Ovary (tissue), 3 donors: Measurements from ENCODE around the gene ALDH3B1.

Experiments used
- CTCF ChIP-seq, 3 donors: fragments of 450-650 bp in 2 of 3; fragments of 200-600 bp in 1 of 3; IDR thresholded peaks; one replicate each; pipeline versions ENCODE4 v1.5.1 to v1.8.0; 2016 to 2022; ENCODE audit warnings: antibody characterized with exemption in 3 of 3, mild to moderate bottlenecking in 1 of 3
- EP300 ChIP-seq: sonication (generic); formaldehyde crosslinking; IDR thresholded peaks from one replicate; pipeline ENCODE4 v1.6.1; 2017; ENCODE audit warnings: antibody characterized with exemption
- POLR2A ChIP-seq: fragments of 450-650 bp; IDR thresholded peaks from one replicate; pipeline ENCODE4 v1.6.1; 2017; ENCODE audit warnings: antibody characterized with exemption, mild to moderate bottlenecking, moderate library complexity
- donor health status: DM: no; HTN: no; CAD: no.

GRCh38 chr11:68008381-68009337 is 1.5 kb upstream of the ALDH3B1 start:
- TF ChIP-seq CTCF (IDR thresholded peaks at IDR 0.05) (no peak), POLR2A (no peak), EP300 (no peak)
